Erythroblast (primary cell): Measurements from ENCODE around the gene ITGAV.

Experiments
- DNase-seq, 2 experiments: peaks; one replicate each; lab custom pipeline; 2025; lab: John Stamatoyannopoulos, UW
- GATA1 ChIP-seq: IDR thresholded peaks from 2 replicates; pipeline ENCODE4 v1.6.1; 2011; ENCODE audit warnings: low read depth, mild to moderate bottlenecking, control low read depth, low read length, moderate library complexity
- POLR2A ChIP-seq: IDR thresholded peaks from 2 replicates; pipeline ENCODE4 v1.6.1; 2011; ENCODE audit warnings: mild to moderate bottlenecking, low read length

The ITGAV gene

GRCh38 chr2:186589612-186590349, at the start of gene ITGAV:
Gene ITGAV (plus strand): TSS chr2:186590056. CDS start chr2:186590339, 283 bp downstream.
- DNase-seq = peak; percentile 83 to 87
- TF ChIP-seq GATA1 = no peak
- peak; percentile 79 for TF ChIP-seq POLR2A

- TF ChIP-seq GATA1 = no peak
- TF ChIP-seq POLR2A = no peak
- no peak for DNase-seq
These were observed 48.9 kb upstream of the ITGAV start for GRCh38 chr2:186540941-186541340.

- no peak for TF ChIP-seq POLR2A
- no peak for TF ChIP-seq GATA1
- DNase-seq = no peak
These were observed 47.9 kb upstream of the ITGAV start for GRCh38 chr2:186542002-186542401.

GRCh38 chr2:186543561-186544131, 46.2 kb upstream of the ITGAV start:
- no peak for TF ChIP-seq POLR2A
- no peak for DNase-seq

- DNase-seq = no peak
- TF ChIP-seq GATA1 (no peak), POLR2A (no peak)
These were observed 45.6 kb upstream of the ITGAV start for GRCh38 chr2:186544255-186544675.

- DNase-seq = no peak
- no peak for TF ChIP-seq POLR2A
- TF ChIP-seq GATA1 = no peak
These were observed 43.0 kb upstream of the ITGAV start for GRCh38 chr2:186546846-186547245.

GRCh38 chr2:186551323-186552050, 38.4 kb upstream of the ITGAV start:
- no peak for DNase-seq
- TF ChIP-seq POLR2A (no peak), GATA1 (no peak)

- TF ChIP-seq POLR2A (no peak), GATA1 (no peak)
- no peak for DNase-seq
These were observed 35.4 kb upstream of the ITGAV start for GRCh38 chr2:186554429-186554828.

- no peak for TF ChIP-seq GATA1
- no peak for TF ChIP-seq POLR2A
- DNase-seq = peak in 1 of 2 experiments; percentile 8
These were observed 34.8 kb upstream of the ITGAV start for GRCh38 chr2:186554850-186555671.

- no peak for DNase-seq
- TF ChIP-seq GATA1 (no peak), POLR2A (no peak)
These were observed 31.2 kb upstream of the ITGAV start for GRCh38 chr2:186558512-186559276.

GRCh38 chr2:186559370-186559769, 30.5 kb upstream of the ITGAV start:
- TF ChIP-seq POLR2A (no peak), GATA1 (no peak)
- DNase-seq = no peak

- TF ChIP-seq GATA1 (no peak), POLR2A (no peak)
- DNase-seq = no peak
These were observed 30.0 kb upstream of the ITGAV start for GRCh38 chr2:186559848-186560247.

- DNase-seq = no peak
- TF ChIP-seq POLR2A (no peak), GATA1 (no peak)
These were observed 29.6 kb upstream of the ITGAV start for GRCh38 chr2:186560254-186560653.
